ENCODE data around the gene FAM25A.

GRCh38 chr10:87038286-87038717, 18.2 kb downstream of the FAM25A start:
- TF ChIP-seq, protein P1, sequence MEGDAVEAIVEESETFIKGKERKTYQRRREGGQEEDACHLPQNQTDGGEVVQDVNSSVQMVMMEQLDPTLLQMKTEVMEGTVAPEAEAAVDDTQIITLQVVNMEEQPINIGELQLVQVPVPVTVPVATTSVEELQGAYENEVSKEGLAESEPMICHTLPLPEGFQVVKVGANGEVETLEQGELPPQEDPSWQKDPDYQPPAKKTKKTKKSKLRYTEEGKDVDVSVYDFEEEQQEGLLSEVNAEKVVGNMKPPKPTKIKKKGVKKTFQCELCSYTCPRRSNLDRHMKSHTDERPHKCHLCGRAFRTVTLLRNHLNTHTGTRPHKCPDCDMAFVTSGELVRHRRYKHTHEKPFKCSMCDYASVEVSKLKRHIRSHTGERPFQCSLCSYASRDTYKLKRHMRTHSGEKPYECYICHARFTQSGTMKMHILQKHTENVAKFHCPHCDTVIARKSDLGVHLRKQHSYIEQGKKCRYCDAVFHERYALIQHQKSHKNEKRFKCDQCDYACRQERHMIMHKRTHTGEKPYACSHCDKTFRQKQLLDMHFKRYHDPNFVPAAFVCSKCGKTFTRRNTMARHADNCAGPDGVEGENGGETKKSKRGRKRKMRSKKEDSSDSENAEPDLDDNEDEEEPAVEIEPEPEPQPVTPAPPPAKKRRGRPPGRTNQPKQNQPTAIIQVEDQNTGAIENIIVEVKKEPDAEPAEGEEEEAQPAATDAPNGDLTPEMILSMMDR (IDR thresholded peaks at IDR 0.05), result no peak
- TF ChIP-seq POLR2A (IDR thresholded peaks at IDR 0.05), result no peak

All from ovary (tissue), 3 donors.